CD4-positive, alpha-beta T cell (primary cell): Measurements from ENCODE around the gene ALK. TPM values are rescaled to one million over a fixed set of nuclear protein-coding genes. Genes with fewer than 3 reads are reported as not detected.

ENCODE experiments used
- ATAC-seq: fragments of 200-7000 bp; cut with Tn5 transposase; one replicate; pipeline ENCODE4 v1.10.0; 2022; ENCODE audit warnings: mild to moderate bottlenecking; ENCODE audit not compliant: poor library complexity
- CTCF ChIA-PET: fragments of 350-600 bp; sonication (Branson Sonifier 250); formaldehyde crosslinking; loops from one replicate; lab custom pipeline; 2021; ENCODE audit warnings: antibody characterized with exemption, inconsistent platforms; lab: Charles Lee
- POLR2A ChIA-PET: fragments of 350-600 bp; sonication (Branson Sonifier 250); formaldehyde crosslinking; loops from one replicate; lab custom pipeline; 2021; ENCODE audit warnings: antibody characterized with exemption, inconsistent platforms; lab: Charles Lee
- DNase-seq, 14 experiments: peaks; one replicate each; pipeline ENCODE4 v3.0.0-alpha.2; 2013 to 2020; ENCODE audit warnings: mixed read lengths in 2 of 14
- H3K27ac ChIP-seq, 2 donors: one replicate each; pipeline versions ENCODE4 v1.5.1 to v1.7.0; 2013; ENCODE audit warnings: low read length in 2 of 2, low read depth in 1 of 2, mild to moderate bottlenecking in 1 of 2
- H3K27me3 ChIP-seq, 2 experiments: 1 replicate in 1 of 2; 2 replicates in 1 of 2; pipeline versions ENCODE4 v1.6.1 to v1.7.0; 2013; ENCODE audit warnings: low read length in 2 of 2, control low read depth in 1 of 2, mild to moderate bottlenecking in 1 of 2, moderate library complexity in 1 of 2; ENCODE audit not compliant: insufficient read depth in 2 of 2, control insufficient read depth in 1 of 2
- H3K36me3 ChIP-seq: one replicate; pipeline ENCODE4 v1.6.1; 2013; ENCODE audit warnings: low read length, control low read depth; ENCODE audit not compliant: insufficient read depth
- H3K4me1 ChIP-seq: one replicate; pipeline ENCODE4 v1.6.1; 2013; ENCODE audit warnings: low read length, control low read depth; ENCODE audit not compliant: insufficient read depth
- H3K4me3 ChIP-seq: one replicate; pipeline ENCODE4 v1.5.1; 2013; ENCODE audit warnings: mild to moderate bottlenecking, low read length, moderate library complexity
- H3K9me3 ChIP-seq, 2 experiments: 1 replicate in 1 of 2; 2 replicates in 1 of 2; pipeline versions ENCODE4 v1.6.1 to v1.7.0; 2013; ENCODE audit warnings: low read length in 2 of 2, mild to moderate bottlenecking in 2 of 2, control low read depth in 1 of 2, moderate library complexity in 1 of 2; ENCODE audit not compliant: control insufficient read depth in 1 of 2, insufficient read depth in 1 of 2
- H3K27ac Mint-ChIP-seq: one replicate; pipeline ENCODE4 v1.8.0; 2020; ENCODE audit warnings: mixed read lengths
- H3K27me3 Mint-ChIP-seq: one replicate; pipeline ENCODE4 v1.8.0; 2021; ENCODE audit warnings: mixed read lengths
- H3K36me3 Mint-ChIP-seq: one replicate; pipeline ENCODE4 v1.8.0; 2021; ENCODE audit warnings: low read depth, mixed read lengths
- H3K4me1 Mint-ChIP-seq: one replicate; pipeline ENCODE4 v1.8.0; 2021; ENCODE audit warnings: low read depth, mixed read lengths
- H3K4me3 Mint-ChIP-seq: one replicate; pipeline ENCODE4 v1.8.0; 2020; ENCODE audit warnings: mild to moderate bottlenecking, mixed read lengths
- H3K9me3 Mint-ChIP-seq: one replicate; pipeline ENCODE4 v1.8.0; 2020; ENCODE audit warnings: mixed read lengths
- CTCF ChIP-seq: fragments of 200-600 bp; IDR thresholded peaks from one replicate; pipeline ENCODE4 v1.8.0; 2022; ENCODE audit warnings: antibody characterized with exemption, mild to moderate bottlenecking
- intact Hi-C, 2 experiments: fragments of 100-400 bp; cut with DNase I in 1 of 2; cut with micrococcal nuclease in 1 of 2; formaldehyde crosslinking; loops; one replicate each; pipeline versions ENCODE4 v1.15.1 to v1.9.0; 2023 to 2025; cut with DNase I, micrococcal nuclease
- total RNA-seq, 174 experiments: library from RNA in 2 of 174; stranded (reverse) in 2 of 174; gene quantifications; one replicate each; pipeline ENCODE4 v1.2.3 and lab custom pipeline; 2021 to 2026

Gene ALK
- total RNA-seq, 2 experiments from 2014 or later, result not detected

GRCh38 chr2:29412197-29412925 lies 509.0 kb downstream of the ALK start:
- POLR2A ChIA-PET, result no interaction called here
- no peak overlapping the region for H3K4me3 ChIP-seq
- H3K27me3 ChIP-seq, result peaks cover 0 to 2% of the 10 kb centered on the region in 2 experiments
- CTCF ChIA-PET, result no interaction called here
- Mint-ChIP-seq H3K27me3 (no peaks in the 10 kb centered on the region), H3K4me1 (no peaks in the 10 kb centered on the region), H3K9me3 (no peaks in the 10 kb centered on the region), H3K4me3 (no peak overlapping the region), H3K27ac (no peak overlapping the region), H3K36me3 (no peaks in the 10 kb centered on the region)
- no peaks in the 10 kb centered on the region for H3K4me1 ChIP-seq
- ATAC-seq (no peak), DNase-seq (no peak)
- H3K36me3 ChIP-seq, result no peaks in the 10 kb centered on the region
- no peak overlapping the region for H3K27ac ChIP-seq
- no peaks in the 10 kb centered on the region for H3K9me3 ChIP-seq
- intact Hi-C loops, result no loop called here
- TF ChIP-seq CTCF, result no peak

- Histone ChIP-seq H3K36me3 (no peaks in the 10 kb centered on the region), H3K4me3 (no peak overlapping the region), H3K9me3 (no peaks in the 10 kb centered on the region), H3K27me3 (peaks cover 0 to 5% of the 10 kb centered on the region in 2 experiments), H3K4me1 (no peaks in the 10 kb centered on the region), H3K27ac (no peak overlapping the region)
- ChIA-PET CTCF (no interaction called here), POLR2A (no interaction called here)
- peaks cover 3% of the 10 kb centered on the region for H3K27me3 Mint-ChIP-seq
- H3K4me1 Mint-ChIP-seq, result no peaks in the 10 kb centered on the region
- no peaks in the 10 kb centered on the region for H3K9me3 Mint-ChIP-seq
- intact Hi-C loops, result no loop called here
- ATAC-seq (no peak), DNase-seq (no peak)
- no peak overlapping the region for H3K27ac Mint-ChIP-seq
- H3K36me3 Mint-ChIP-seq, result no peaks in the 10 kb centered on the region
- no peak overlapping the region for H3K4me3 Mint-ChIP-seq
- TF ChIP-seq CTCF, result no peak
Measured at GRCh38 chr2:29405707-29406106, 515.7 kb downstream of the ALK start.

GRCh38 chr2:29405266-29405665 lies 516.1 kb downstream of the ALK start:
- Histone ChIP-seq H3K36me3 (no peaks in the 10 kb centered on the region), H3K27ac (no peak overlapping the region), H3K4me1 (no peaks in the 10 kb centered on the region), H3K4me3 (no peak overlapping the region), H3K27me3 (peaks cover 0 to 3% of the 10 kb centered on the region in 2 experiments), H3K9me3 (no peaks in the 10 kb centered on the region)
- no peak for ATAC-seq
- Mint-ChIP-seq H3K27me3 (peaks cover 3% of the 10 kb centered on the region), H3K4me3 (no peak overlapping the region), H3K9me3 (no peaks in the 10 kb centered on the region), H3K27ac (no peak overlapping the region), H3K4me1 (no peaks in the 10 kb centered on the region), H3K36me3 (no peaks in the 10 kb centered on the region)
- no peak for TF ChIP-seq CTCF
- intact Hi-C loops, result no loop called here
- POLR2A ChIA-PET, result no interaction called here
- CTCF ChIA-PET, result no interaction called here
- no peak for DNase-seq
